ENCODE data around the gene SRBD1.
A peak's percentile ranks its signal among the peaks of the same experiment; 100 is the strongest.

GRCh38 chr2:45483997-45484396 is 127.1 kb downstream of the SRBD1 start:
- TF ChIP-seq CTCF (IDR thresholded peaks at IDR 0.05) (0 out of 2 replicates have a peak, but pooled peaks have one; percentile 9), ZFX (IDR thresholded peaks at IDR 0.05; ENCODE audit: borderline replicate concordance) (no peak)

All from 22Rv1 (cell line).